ENCODE results near the gene CSN1S1.

- TF ChIP-seq CTCF (conservative IDR thresholded peaks at IDR 0.05; ENCODE audit: low read length): no peak
- TF ChIP-seq EZH2phosphoT487 (IDR thresholded peaks at IDR 0.05; ENCODE audit: borderline replicate concordance): no peak
These were observed 23.7 kb upstream of the CSN1S1 start for GRCh38 chr4:69907151-69907550.
